CD14-positive monocyte (primary cell): Measurements from ENCODE around the gene MAFF. TPM values are rescaled to one million over a fixed set of nuclear protein-coding genes. Genes with fewer than 3 reads are reported as not detected.

ENCODE experiments used
- DNase-seq, 3 donors: peaks; one replicate each; pipeline ENCODE4 v3.0.0-alpha.2; 2011 to 2022
- H2AFZ ChIP-seq: 2 replicates; pipeline ENCODE4 v1.6.0; 2012; ENCODE audit warnings: mild to moderate bottlenecking, low read depth, low read length, inconsistent platforms; ENCODE audit not compliant: insufficient read depth, poor library complexity, severe bottlenecking
- H3K27ac ChIP-seq, 2 donors: 1 replicate in 1 of 2; 2 replicates in 1 of 2; pipeline ENCODE4 v1.5.1; 2012 to 2013; ENCODE audit warnings: low read length in 2 of 2, control low read depth in 1 of 2, inconsistent platforms in 1 of 2, low read depth in 1 of 2, mild to moderate bottlenecking in 1 of 2
- H3K27me3 ChIP-seq, 2 donors: one replicate each; pipeline versions ENCODE4 v1.6.0 to v1.6.1; 2011 to 2013; ENCODE audit warnings: low read length in 2 of 2; ENCODE audit not compliant: control insufficient read depth in 2 of 2, insufficient read depth in 2 of 2
- H3K36me3 ChIP-seq, 2 donors: replicated peaks in 1 of 2; 1 replicate in 1 of 2; 2 replicates in 1 of 2; pipeline versions ENCODE4 v1.5.1 to v1.6.1; 2012 to 2013; ENCODE audit warnings: low read length in 2 of 2, control low read depth in 1 of 2, inconsistent platforms in 1 of 2, mild to moderate bottlenecking in 1 of 2; ENCODE audit not compliant: insufficient read depth in 2 of 2, control insufficient read depth in 1 of 2
- H3K4me1 ChIP-seq, 2 donors: 1 replicate in 1 of 2; 2 replicates in 1 of 2; pipeline versions ENCODE4 v1.5.1 to v1.6.1; 2012 to 2013; ENCODE audit warnings: low read length in 2 of 2, control low read depth in 1 of 2, inconsistent platforms in 1 of 2, mild to moderate bottlenecking in 1 of 2, moderate library complexity in 1 of 2; ENCODE audit not compliant: insufficient read depth in 2 of 2, control insufficient read depth in 1 of 2
- H3K4me2 ChIP-seq: replicated peaks from 2 replicates; pipeline ENCODE3; 2012; ENCODE audit warnings: low read length, moderate library complexity, mild to moderate bottlenecking; ENCODE audit not compliant: poor library complexity, severe bottlenecking; ENCODE audit errors: extremely low read depth
- H3K4me3 ChIP-seq, 3 experiments: fragments of 200-600 bp in 1 of 3; sonication (generic) in 1 of 3; replicated peaks in 1 of 3; 1 replicate in 2 of 3; 2 replicates in 1 of 3; pipeline ENCODE4 v1.5.1; 2011 to 2013; ENCODE audit warnings: low read length in 3 of 3, mild to moderate bottlenecking in 3 of 3, control low read depth in 2 of 3, low read depth in 2 of 3, inconsistent platforms in 1 of 3, moderate library complexity in 1 of 3
- H3K79me2 ChIP-seq: 2 replicates; pipeline ENCODE4 v1.6.0; 2012; ENCODE audit warnings: mild to moderate bottlenecking, control low read depth, inconsistent platforms, low read length, moderate library complexity; ENCODE audit not compliant: insufficient read depth
- H3K9ac ChIP-seq: 2 replicates; pipeline ENCODE4 v1.6.0; 2017; ENCODE audit warnings: low read length, mild to moderate bottlenecking; ENCODE audit not compliant: insufficient read depth, poor library complexity, severe bottlenecking
- H3K9me3 ChIP-seq, 2 donors: replicated peaks in 1 of 2; 1 replicate in 1 of 2; 2 replicates in 1 of 2; pipeline versions ENCODE4 v1.5.1 to v1.6.1; 2012 to 2013; ENCODE audit warnings: low read length in 2 of 2, control low read depth in 1 of 2; ENCODE audit not compliant: control insufficient read depth in 1 of 2, insufficient read depth in 1 of 2
- H4K20me1 ChIP-seq: 2 replicates; pipeline ENCODE4 v1.6.0; 2012; ENCODE audit warnings: mild to moderate bottlenecking, low read length, control low read depth, moderate library complexity; ENCODE audit not compliant: insufficient read depth
- H3K27ac Mint-ChIP-seq, 7 donors: one replicate each; pipeline ENCODE4 v1.8.0; 2020; ENCODE audit warnings: mild to moderate bottlenecking in 7 of 7, mixed read lengths in 7 of 7, moderate library complexity in 6 of 7, inconsistent platforms in 2 of 7
- H3K27me3 Mint-ChIP-seq, 3 donors: one replicate each; pipeline ENCODE4 v1.8.0; 2021 to 2022; ENCODE audit warnings: low read depth in 3 of 3, mild to moderate bottlenecking in 3 of 3, mixed read lengths in 3 of 3, moderate library complexity in 3 of 3, inconsistent platforms in 1 of 3
- H3K36me3 Mint-ChIP-seq, 2 donors: one replicate each; pipeline ENCODE4 v1.8.0; 2020; ENCODE audit warnings: mixed read lengths in 2 of 2, inconsistent platforms in 1 of 2, mild to moderate bottlenecking in 1 of 2
- H3K4me1 Mint-ChIP-seq: one replicate; pipeline ENCODE4 v1.8.0; 2020; ENCODE audit warnings: mild to moderate bottlenecking, mixed read lengths
- H3K4me3 Mint-ChIP-seq, 2 donors: one replicate each; pipeline ENCODE4 v1.8.0; 2020; ENCODE audit warnings: mild to moderate bottlenecking in 2 of 2, mixed read lengths in 2 of 2, moderate library complexity in 1 of 2
- H3K9me3 Mint-ChIP-seq, 7 donors: one replicate each; pipeline ENCODE4 v1.8.0; 2020 to 2022; ENCODE audit warnings: mixed read lengths in 7 of 7, mild to moderate bottlenecking in 6 of 7, moderate library complexity in 6 of 7, inconsistent platforms in 2 of 7
- CTCF ChIP-seq: fragments of 200-600 bp; IDR thresholded peaks from one replicate; pipeline ENCODE4 v1.8.0; 2022; ENCODE audit warnings: antibody characterized with exemption, mild to moderate bottlenecking
- WGBS: methylation state at CpG from one replicate; pipeline ENCODE4 v1.1.5; 2013; ENCODE audit warnings: missing lambda C conversion rate; ENCODE audit not compliant: insufficient coverage; 5-methylcytosine and 5-hydroxymethylcytosine counted together
- intact Hi-C, 2 donors: fragments of 100-400 bp; cut with micrococcal nuclease; formaldehyde crosslinking; loops; one replicate each; pipeline versions ENCODE4 v1.15.0 to v1.15.1; 2023
- polyA plus RNA-seq, 3 donors: library from polyadenylated mRNA; depleted of rRNA in 1 of 3; unstranded in 2 of 3; stranded (reverse) in 1 of 3; fragments of 300-500 nt in 2 of 3; fragments of >200 nt in 1 of 3; fragmentation: Illumina TruSeq in 2 of 3; gene quantifications; 1 replicate in 2 of 3; 2 replicates in 1 of 3; pipeline ENCODE4 v1.2.3, GENCODE V29; 2012 to 2021

Gene MAFF
- polyA plus RNA-seq, 3 donors, result 1.5 to 67.3 (median 2.0) TPM

DNA sequence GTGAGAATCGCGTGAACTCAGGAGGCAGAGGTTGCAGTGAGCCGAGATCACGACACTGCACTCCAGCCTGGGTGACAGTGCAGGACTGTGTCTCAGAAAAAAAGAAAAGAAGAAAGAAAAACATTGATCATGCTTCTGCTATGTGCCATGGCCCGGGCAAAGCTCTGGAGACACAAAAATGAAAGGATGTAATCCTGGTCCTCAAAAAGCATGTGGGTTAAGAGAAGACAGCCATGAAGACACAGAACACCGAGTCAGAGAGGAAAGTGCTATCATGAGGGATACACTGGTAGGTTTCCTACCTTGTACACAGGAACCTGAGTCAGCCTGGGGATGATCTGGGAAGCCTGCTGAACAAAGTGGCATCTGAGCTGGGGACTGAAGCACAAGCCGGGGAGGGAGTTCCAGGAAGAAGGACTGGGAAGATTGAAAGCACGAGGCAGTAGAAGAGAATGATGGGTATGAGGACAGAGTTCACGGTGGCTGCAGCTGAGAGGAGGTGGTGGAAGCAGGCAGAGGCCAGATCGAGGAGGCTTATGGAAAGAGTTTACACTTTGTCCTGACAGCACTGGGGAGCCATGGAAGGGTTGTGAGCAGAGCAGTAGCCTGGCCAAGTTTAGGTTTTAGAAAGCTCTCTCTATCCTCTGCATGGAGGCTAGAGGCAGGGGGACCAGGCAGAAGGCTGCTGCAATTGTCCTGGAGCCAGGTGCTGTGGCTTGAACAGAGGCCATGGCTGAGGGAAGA is 9.9 kb upstream of the MAFF start:
- Mint-ChIP-seq H3K9me3 (peaks cover 0 to 5% (median 0%) of the 10 kb centered on the region in 7 donors), H3K27me3 (peaks cover 0 to 3% (median 2%) of the 10 kb centered on the region in 3 donors), H3K4me1 (peaks cover 35% of the 10 kb centered on the region), H3K4me3 (no peak overlapping the region), H3K27ac (peak overlapping the region in 5 of 7 donors; percentile 3 to 97 (median 31)), H3K36me3 (no peaks in the 10 kb centered on the region)
- intact Hi-C loops, result no loop called here
- Histone ChIP-seq H3K4me2 (no peak overlapping the region), H3K4me1 (peaks cover 22 to 32% of the 10 kb centered on the region in 2 donors), H3K79me2 (no peaks in the 10 kb centered on the region), H3K4me3 (no peak overlapping the region), H3K27me3 (no peaks in the 10 kb centered on the region), H2AFZ (peak overlapping the region; percentile 17), H3K9ac (no peak overlapping the region), H3K9me3 (no peaks in the 10 kb centered on the region), H3K27ac (no peak overlapping the region), H3K36me3 (no peaks in the 10 kb centered on the region), H4K20me1 (no peaks in the 10 kb centered on the region)
- 90% methylated on average over 10 of the region's 10 CpGs for WGBS
- DNase-seq, result no peak
- TF ChIP-seq CTCF, result no peak

DNA sequence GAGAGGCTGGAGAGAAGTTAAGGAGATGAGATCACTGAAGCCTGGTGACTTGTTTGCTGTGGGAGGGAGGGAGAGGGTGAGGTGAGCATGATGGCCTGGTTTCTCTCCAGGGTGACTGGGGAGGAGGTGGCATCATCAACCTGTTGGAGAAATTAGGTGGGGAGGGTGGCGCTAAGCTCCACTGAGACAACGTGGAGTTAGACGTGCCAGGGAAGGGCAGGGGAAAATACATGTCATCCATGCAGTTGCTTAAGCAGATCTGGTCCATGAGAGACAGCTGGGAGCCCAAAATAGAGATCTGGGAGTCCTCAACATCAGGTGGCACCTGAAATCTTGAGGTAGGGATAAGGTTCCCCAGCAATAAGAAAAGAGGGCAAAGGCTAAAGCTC is 9.3 kb upstream of the MAFF start:
- Histone ChIP-seq H3K4me2 (no peak overlapping the region), H4K20me1 (no peaks in the 10 kb centered on the region), H3K36me3 (no peaks in the 10 kb centered on the region), H3K79me2 (no peaks in the 10 kb centered on the region), H3K4me1 (peaks cover 22 to 32% of the 10 kb centered on the region in 2 donors), H3K4me3 (no peak overlapping the region), H3K27me3 (no peaks in the 10 kb centered on the region), H3K27ac (no peak overlapping the region), H3K9me3 (no peaks in the 10 kb centered on the region), H2AFZ (peak overlapping the region; percentile 17), H3K9ac (no peak overlapping the region)
- TF ChIP-seq CTCF, result no peak
- Mint-ChIP-seq H3K27me3 (peaks cover 0 to 3% (median 2%) of the 10 kb centered on the region in 3 donors), H3K36me3 (no peaks in the 10 kb centered on the region), H3K4me3 (peak overlapping the region in 1 of 2 donors; percentile 13), H3K9me3 (peaks cover 0 to 5% (median 0%) of the 10 kb centered on the region in 7 donors), H3K4me1 (peaks cover 34% of the 10 kb centered on the region), H3K27ac (peak overlapping the region in 6 of 7 donors; percentile 86 to 97 (median 96))
- 88% methylated on average over 3 of the region's 3 CpGs for WGBS
- intact Hi-C loops, result no loop called here
- DNase-seq, result no peak
